HG03457 (cell line): ENCODE data around the gene DNAJA2.
"Not testable (repeated sequence)": the region's sequence is repeated elsewhere in the genome, so short reads cannot be mapped to it uniquely, and the experiment has no call there.

Experiments
- ATAC-seq: cut with Tn5 transposase; IDR thresholded peaks from one replicate; pipeline ENCODE4 v1.9.1; 2021; ENCODE audit warnings: moderate number of reproducible peaks; ENCODE audit not compliant: unreplicated experiment

The DNAJA2 gene

DNA sequence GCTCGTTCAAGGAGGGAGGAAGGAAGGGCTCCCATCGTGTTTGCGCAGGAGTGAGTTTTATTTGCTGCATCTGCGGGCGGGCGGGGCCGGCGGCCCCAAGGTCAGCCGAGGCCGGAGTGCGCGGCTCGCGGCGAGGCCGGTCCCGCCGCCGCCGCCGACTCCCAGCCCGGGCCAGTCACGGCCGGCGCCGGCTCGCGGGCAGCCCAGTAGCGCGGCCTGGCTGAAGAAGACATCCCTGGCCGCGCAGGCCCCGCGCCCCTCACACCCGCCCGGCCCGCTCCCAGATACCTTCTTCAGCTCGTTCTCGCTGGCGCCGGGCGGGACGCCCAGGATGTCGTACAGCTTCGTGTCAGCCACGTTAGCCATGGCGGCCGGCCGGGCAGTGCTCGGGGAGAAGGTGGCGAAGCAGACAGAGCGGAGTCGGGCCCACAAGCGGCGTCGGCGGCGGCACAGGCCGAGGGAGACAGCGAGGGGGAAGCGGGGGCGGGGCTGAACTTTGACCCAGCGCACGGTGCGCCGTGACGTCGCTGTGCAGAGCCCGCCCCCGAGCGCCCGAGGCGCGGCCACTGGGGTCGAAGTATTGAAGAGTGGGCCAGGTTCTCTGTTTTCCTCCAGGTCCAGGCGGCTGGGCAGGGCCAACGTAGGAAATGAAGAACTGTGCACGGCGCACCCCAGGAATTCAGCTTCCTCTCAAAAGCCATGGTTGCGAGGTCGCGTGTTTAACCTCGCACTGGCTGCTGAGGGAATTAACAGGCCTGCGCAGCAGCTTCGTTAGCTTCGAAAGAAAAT, at the start of gene DNAJA2:
TSS of gene DNAJA2 (minus strand) at position 468 of the 789 bp plus-strand sequence. CDS start at position 366, 102 bp downstream.
- peak; percentile 82 for ATAC-seq

DNA sequence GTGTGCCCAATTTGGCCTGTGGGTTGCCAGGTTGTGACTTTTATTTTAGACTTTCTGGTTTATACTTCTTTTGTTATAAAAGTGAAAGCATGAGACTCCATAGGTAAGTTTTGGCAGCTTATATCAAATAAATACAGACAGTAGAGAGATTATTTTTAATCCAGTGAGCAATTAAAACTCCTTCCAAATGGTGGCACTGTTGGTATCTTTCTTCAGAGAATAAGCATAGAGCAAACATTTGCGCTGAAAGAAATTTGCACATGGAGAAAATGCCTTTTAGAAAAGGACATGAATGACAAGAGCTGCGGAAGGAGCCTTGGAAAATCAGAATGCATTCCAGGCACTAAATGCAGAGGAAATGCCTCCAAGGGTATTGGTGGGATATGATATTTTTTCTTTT, 46.1 kb upstream of the DNAJA2 start:
- ATAC-seq, result no peak

DNA sequence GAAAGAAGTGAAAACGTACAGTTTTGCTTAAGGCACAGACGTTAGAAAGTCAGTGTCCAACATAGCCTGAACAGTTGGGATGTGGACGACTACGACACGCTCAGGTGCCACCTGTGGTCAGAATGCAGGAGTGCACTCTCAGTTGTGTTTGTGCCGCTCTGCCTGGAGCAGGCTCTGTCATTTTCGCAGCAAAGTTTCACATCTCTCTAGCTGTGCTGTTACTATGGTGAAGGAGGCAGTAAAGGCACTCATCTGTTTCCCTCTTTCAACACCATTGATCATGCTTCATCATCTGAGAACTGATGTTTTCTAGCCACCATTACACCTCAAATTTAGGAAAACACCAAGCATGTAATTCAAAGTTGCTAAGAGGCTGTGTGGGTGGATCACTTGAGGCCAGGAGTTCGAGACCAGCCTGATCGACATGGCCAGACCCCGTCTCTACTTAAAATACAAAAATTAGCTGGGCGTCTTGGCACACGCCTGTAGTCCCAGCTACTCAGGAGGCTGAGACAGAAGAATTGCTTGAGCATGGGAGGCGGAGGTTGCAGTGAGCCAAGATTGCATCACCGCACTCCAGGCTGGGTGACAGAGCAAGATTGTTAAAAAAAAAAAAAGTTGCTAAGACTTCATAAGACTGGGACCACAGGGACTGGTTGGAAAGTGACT, 44.9 kb upstream of the DNAJA2 start:
- ATAC-seq, result peak; percentile 98

GRCh38 chr16:47017636-47018035, 44.2 kb upstream of the DNAJA2 start:
- no peak for ATAC-seq

- ATAC-seq, result no peak
Observed at GRCh38 chr16:47016700-47017133, 43.2 kb upstream of the DNAJA2 start.

- no peak for ATAC-seq
Observed at GRCh38 chr16:47013910-47014309, 40.4 kb upstream of the DNAJA2 start.

DNA sequence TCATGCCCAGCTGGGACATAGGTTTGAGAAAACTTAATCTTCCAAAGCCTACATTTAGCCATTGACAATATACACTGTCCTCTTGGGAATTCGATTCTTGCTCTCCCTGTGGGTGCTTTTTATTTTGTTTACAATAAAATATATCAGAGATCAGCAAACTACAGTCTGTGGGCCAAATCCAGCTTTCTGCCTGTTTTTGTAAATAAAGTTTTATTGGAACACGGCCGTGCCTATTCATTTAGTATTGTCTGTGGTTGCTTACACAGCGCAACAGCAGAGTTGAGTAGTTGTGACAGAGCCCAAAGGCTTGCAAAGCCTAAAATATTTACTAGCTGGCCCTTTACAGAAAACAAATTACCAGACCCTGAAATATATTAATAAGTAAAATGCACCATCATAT, 39.7 kb upstream of the DNAJA2 start:
- ATAC-seq, result no peak

- not testable (repeated sequence) for ATAC-seq
Observed at GRCh38 chr16:47010812-47011211, 37.3 kb upstream of the DNAJA2 start.

DNA sequence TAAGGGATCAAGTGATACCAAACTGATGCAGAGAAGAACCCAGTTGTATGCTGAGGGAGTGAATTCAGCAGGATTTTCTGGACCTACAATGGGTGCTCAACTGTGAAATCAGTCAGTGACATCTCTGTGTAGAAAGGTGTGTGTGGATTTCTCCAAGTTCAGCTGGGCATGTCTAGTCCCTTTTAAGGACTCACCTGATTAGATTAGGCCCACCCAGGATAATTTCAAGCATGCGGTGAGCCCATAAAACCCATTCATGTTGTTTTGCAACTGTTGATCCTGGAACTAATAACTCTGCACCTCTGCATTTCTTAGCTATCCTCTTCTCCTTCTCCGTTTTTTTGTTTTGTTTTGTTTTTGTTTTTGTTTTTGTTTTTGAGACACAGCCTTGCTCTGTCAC, 35.1 kb upstream of the DNAJA2 start:
- ATAC-seq, result no peak

DNA sequence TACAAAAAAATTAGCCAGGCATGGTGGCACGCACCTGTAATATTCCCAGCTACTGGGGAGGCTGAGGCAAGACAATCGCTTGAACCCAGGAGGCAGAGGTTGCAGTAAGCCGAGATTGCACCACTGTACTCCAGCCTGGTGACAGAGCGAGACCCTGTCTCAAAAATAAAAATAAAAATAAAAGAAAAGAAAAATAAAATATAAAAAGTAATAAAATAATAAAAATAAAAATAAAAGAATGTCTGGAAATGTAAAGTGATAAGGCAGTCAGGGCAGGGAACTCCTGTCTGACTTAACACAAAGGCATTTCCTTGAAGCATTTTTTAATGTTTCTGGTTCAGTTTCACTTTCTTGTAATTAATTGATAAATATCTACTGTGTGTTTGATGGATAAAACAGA, 34.7 kb upstream of the DNAJA2 start:
- no peak for ATAC-seq

DNA sequence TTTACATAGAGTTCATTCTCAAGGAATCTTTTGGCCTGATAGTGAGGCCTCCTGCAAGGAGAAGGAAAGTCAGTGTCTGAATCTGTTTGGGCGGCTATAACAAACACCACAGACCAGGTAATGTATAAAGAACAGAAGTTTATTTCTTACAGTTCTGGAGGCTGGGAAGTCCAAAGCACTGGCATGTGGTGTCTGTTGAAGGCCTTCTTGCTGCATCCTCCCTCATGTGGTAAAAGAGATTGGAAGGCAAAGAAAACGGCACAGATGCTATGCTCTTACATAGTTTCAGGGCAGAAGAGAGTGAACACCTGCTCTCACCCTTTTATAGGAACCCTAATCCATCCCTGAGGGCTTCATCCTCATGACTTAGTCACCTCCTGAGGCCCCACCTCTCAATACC, 31.2 kb upstream of the DNAJA2 start:
- ATAC-seq, result no peak

DNA sequence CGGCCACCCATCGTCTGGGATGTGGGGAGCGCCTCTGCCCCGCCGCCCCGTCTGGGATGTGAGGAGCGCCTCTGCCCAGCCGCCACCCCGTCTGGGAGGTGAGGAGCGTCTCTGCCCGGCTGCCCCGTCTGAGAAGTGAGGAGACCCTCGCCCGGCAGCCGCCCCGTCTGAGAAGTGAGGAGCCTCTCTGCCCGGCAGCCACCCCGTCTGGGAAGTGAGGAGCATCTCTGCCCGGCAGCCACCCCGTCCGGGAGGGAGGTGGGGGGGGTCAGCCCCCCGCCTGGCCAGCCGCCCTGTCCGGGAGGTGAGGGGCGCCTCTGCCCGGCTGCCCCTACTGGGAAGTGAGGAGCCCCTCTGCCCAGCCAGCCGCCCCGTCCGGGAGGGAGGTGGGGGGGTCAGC, 26.6 kb upstream of the DNAJA2 start:
- not testable (repeated sequence) for ATAC-seq

DNA sequence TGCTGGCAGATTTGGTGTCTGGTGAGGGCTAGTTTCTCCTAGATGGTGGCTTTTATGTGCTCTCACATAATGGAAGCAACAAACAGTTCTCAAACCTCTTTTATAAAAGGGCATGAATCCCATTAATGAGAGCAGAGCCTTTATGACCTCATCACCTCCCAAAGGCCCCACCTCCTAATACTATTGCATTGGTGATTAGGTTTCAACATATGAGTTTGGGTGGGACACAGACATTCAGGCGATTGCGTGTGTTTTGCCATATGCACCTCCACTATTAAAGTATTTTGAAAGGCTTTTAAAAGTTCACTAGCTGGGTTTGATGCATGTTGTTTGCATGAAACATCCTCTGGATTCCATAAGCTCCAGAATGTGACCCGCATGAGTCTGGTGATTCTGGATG, 24.4 kb upstream of the DNAJA2 start:
- no peak for ATAC-seq

- no peak for ATAC-seq
Observed at GRCh38 chr16:46996952-46997458, 23.5 kb upstream of the DNAJA2 start.

GRCh38 chr16:46996391-46996790, 22.9 kb upstream of the DNAJA2 start:
- ATAC-seq, result no peak

- no peak for ATAC-seq
Observed at GRCh38 chr16:46991729-46992704, 18.5 kb upstream of the DNAJA2 start.

DNA sequence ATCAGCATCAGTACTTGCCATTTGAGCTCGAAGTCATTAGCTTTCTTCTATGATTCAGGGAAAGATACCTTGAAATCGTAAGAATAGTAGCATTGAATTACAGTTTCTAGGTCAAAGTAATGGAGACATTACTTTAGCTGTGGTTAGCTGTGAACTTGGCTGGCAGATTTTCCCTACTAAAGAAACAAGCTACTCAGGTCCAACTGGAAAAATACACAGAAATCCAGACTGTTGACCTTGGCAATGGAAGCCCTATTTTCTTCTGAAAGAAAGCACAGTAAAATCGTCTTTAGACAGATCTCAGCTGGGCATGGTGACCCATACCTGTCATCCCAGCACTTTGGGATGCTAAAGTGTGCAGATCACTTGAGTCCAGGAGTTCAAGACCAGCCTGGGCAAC, 13.4 kb upstream of the DNAJA2 start:
- no peak for ATAC-seq

DNA sequence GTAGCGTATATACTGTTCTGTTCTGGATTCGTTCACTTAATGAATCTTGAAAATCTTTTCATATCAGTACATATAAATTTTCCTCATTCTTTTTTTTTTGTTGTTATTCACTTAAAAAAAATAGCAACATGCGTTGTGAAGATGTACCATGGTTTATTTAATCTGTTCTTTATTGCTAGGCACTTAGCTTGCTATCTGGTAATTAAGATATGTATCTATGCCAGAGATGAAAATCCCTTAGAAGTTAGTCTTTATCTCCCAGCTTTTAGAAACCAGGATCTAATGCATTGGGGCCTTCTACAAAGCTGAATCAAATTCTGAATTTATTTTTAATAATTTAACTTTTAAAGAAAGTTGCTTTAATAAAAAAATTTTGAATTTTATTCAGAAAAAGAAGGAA, 13.0 kb upstream of the DNAJA2 start:
- no peak for ATAC-seq

DNA sequence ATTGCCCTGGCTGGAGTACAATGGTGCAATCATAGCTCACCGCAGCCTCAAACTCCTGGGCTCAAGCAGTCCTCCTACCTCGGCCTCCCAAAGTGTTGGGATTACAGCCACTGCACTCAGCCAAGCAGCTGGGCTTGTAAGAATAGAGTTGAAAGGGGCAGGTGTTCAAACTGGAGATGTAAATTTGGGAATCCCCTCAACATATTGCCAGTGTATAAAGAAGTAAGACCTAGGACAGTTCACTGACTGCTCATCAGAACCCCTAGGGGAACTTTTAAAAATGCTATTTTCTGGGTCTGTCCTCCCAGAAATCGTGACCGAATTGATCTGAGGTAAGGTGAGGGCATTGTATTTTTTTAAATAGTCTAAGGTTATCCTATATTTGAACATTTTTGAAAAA, 8.9 kb upstream of the DNAJA2 start:
- ATAC-seq, result no peak

GRCh38 chr16:46980926-46981325, 7.5 kb upstream of the DNAJA2 start:
- no peak for ATAC-seq

- ATAC-seq, result no peak
Observed at GRCh38 chr16:46976550-46976949, 3.1 kb upstream of the DNAJA2 start.
